ENCODE data around the gene PRSS56.

GRCh38 chr2:232488097-232488711 is 32.0 kb upstream of the PRSS56 start:
- no peak for TF ChIP-seq REST (IDR thresholded peaks at IDR 0.05; ENCODE audit: insufficient read depth in 1 of 2, low read depth in 2 of 2, low read length in 1 of 2)
- no peak for TF ChIP-seq TCF7L2 (IDR thresholded peaks at IDR 0.05; ENCODE audit: low read depth, low read length)
